HepG2 (cell line): Measurements from ENCODE around the gene ODAD4. TPM values are rescaled to one million over a fixed set of nuclear protein-coding genes. Genes with fewer than 3 reads are reported as not detected.

Source experiments
- ATF2 ChIP-seq: sonication (generic); formaldehyde crosslinking; IDR thresholded peaks from 2 replicates; pipeline ENCODE4 v1.4.0; 2020; ENCODE audit warnings: missing genetic modification reagents
- CCAR2 ChIP-seq: fragments of 200-400 bp; formaldehyde crosslinking; optimal IDR thresholded peaks from 2 replicates; pipeline ENCODE3; 2018; ENCODE audit warnings: low read depth, mild to moderate bottlenecking, low read length, moderate library complexity
- CREB3 ChIP-seq: sonication (generic); formaldehyde crosslinking; IDR thresholded peaks from 2 replicates; pipeline ENCODE4 v1.5.0; 2020; ENCODE audit warnings: missing genetic modification reagents
- DPF2 ChIP-seq: sonication (generic); formaldehyde crosslinking; IDR thresholded peaks from 2 replicates; pipeline ENCODE4 v1.4.0; 2020; ENCODE audit warnings: mild to moderate bottlenecking, low read depth, missing genetic modification reagents, borderline replicate concordance
- GABPB1 ChIP-seq: IDR thresholded peaks from 2 replicates; pipeline ENCODE4 v1.6.1; 2016; ENCODE audit warnings: mild to moderate bottlenecking, missing genetic modification reagents, moderate library complexity, missing compliant biosample characterization
- HOMEZ ChIP-seq: IDR thresholded peaks from 2 replicates; pipeline ENCODE4 v1.6.1; 2016; ENCODE audit warnings: low read depth
- KAT2B ChIP-seq: fragments of 150-350 bp; IDR thresholded peaks from 2 replicates; pipeline ENCODE4 v1.6.1; 2014; ENCODE audit warnings: low read depth, low read length, borderline replicate concordance
- NFATC3 ChIP-seq: sonication (generic); formaldehyde crosslinking; IDR thresholded peaks from 2 replicates; pipeline ENCODE4 v1.5.1; 2020; ENCODE audit warnings: mild to moderate bottlenecking, missing genetic modification reagents
- PCBP1 ChIP-seq: fragments of 200-400 bp; formaldehyde crosslinking; IDR thresholded peaks from 2 replicates; pipeline ENCODE4 v1.6.1; 2017; ENCODE audit warnings: mild to moderate bottlenecking, low read depth, low read length, borderline replicate concordance
- SAFB2 ChIP-seq: sonication (generic); formaldehyde crosslinking; IDR thresholded peaks from 2 replicates; pipeline ENCODE4 v1.5.1; 2020; ENCODE audit warnings: missing genetic modification reagents, low read depth, mild to moderate bottlenecking, borderline replicate concordance
- SP4 ChIP-seq: sonication (generic); formaldehyde crosslinking; IDR thresholded peaks from 2 replicates; pipeline ENCODE4 v1.8.1; 2023; ENCODE audit warnings: mild to moderate bottlenecking, missing genetic modification reagents
- TEAD3 ChIP-seq: optimal IDR thresholded peaks from 2 replicates; pipeline ENCODE3; 2016; ENCODE audit warnings: borderline replicate concordance
- THYN1 ChIP-seq: sonication (generic); formaldehyde crosslinking; IDR thresholded peaks from 2 replicates; pipeline ENCODE4 v1.8.1; 2023; ENCODE audit warnings: low read depth, mild to moderate bottlenecking, moderate library complexity, missing genetic modification reagents, borderline replicate concordance
- ZNF263 ChIP-seq: sonication (generic); formaldehyde crosslinking; IDR thresholded peaks from 2 replicates; pipeline ENCODE4 v1.4.0; 2020; ENCODE audit warnings: missing genetic modification reagents
- ZNF501 ChIP-seq: sonication (generic); formaldehyde crosslinking; IDR thresholded peaks from 2 replicates; pipeline ENCODE4 v1.5.1; 2020; ENCODE audit warnings: mild to moderate bottlenecking, moderate library complexity, missing genetic modification reagents
- ZNF567 ChIP-seq: sonication (generic); formaldehyde crosslinking; IDR thresholded peaks from 2 replicates; pipeline ENCODE4 v1.8.1; 2023; ENCODE audit warnings: mild to moderate bottlenecking, missing genetic modification reagents, borderline replicate concordance
- ZNF570 ChIP-seq: sonication (generic); formaldehyde crosslinking; IDR thresholded peaks from 2 replicates; pipeline ENCODE4 v1.4.0; 2020; ENCODE audit warnings: mild to moderate bottlenecking, missing genetic modification reagents, borderline replicate concordance
- ZNF660 ChIP-seq: sonication (generic); formaldehyde crosslinking; IDR thresholded peaks from 2 replicates; pipeline ENCODE4 v1.5.1; 2020; ENCODE audit warnings: mild to moderate bottlenecking, low read depth, missing genetic modification reagents, borderline replicate concordance
- ZNF687 ChIP-seq: sonication (generic); formaldehyde crosslinking; IDR thresholded peaks from 2 replicates; pipeline ENCODE4 v1.5.1; 2020; ENCODE audit warnings: mild to moderate bottlenecking, missing genetic modification reagents, moderate library complexity
- ZNF776 ChIP-seq: sonication (generic); formaldehyde crosslinking; IDR thresholded peaks from 2 replicates; pipeline ENCODE4 v1.4.0; 2020; ENCODE audit warnings: mild to moderate bottlenecking, missing genetic modification reagents
- ZNF83 ChIP-seq: sonication (generic); formaldehyde crosslinking; IDR thresholded peaks from 2 replicates; pipeline ENCODE4 v1.4.0; 2020; ENCODE audit warnings: missing genetic modification reagents, mild to moderate bottlenecking, borderline replicate concordance
- polyA plus RNA-seq, 8 experiments: library from polyadenylated mRNA; depleted of rRNA in 3 of 8; stranded (reverse) in 7 of 8; unstranded in 1 of 8; fragments of >200 nt; fragmentation: Illumina TruSeq in 4 of 8; extraction: Trizol in 4 of 8; gene quantifications; 2 replicates each; pipeline versions ENCODE4 v1.2.1 to v1.2.3, GENCODE V29; 2011 to 2016; ENCODE audit warnings: low read depth in 4 of 8, missing spikeins in 1 of 8, mixed read lengths in 1 of 8; ENCODE audit not compliant: insufficient read depth in 1 of 8
- total RNA-seq, 5 experiments: library from RNA; depleted of rRNA; stranded (reverse); fragments of >200 nt; fragmentation: Illumina TruSeq; extraction: Trizol; gene quantifications; 2 replicates each; pipeline ENCODE4 v1.2.3, GENCODE V29; 2016; ENCODE audit warnings: low read depth in 1 of 5

Gene ODAD4
- total and polyA plus RNA-seq, 2 of the 13 experiments (the other 11 are each of a cell fraction or from before 2014, with no cell fraction given) = 0.48 to 0.53 TPM

GRCh38 chr17:41930009-41930832, at the start of gene ODAD4 (continued):
- TF ChIP-seq ZNF687 (CRISPR knock-in tag) (peak; percentile 99), ZNF263 (CRISPR knock-in tag) (peak; percentile 88), ZNF570 (peak; percentile 77; the same call in 1 of the 2 replicates), ZNF660 (CRISPR knock-in tag) (0 out of 2 replicates have a peak, but pooled peaks have one; percentile 72), GABPB1 (peak; percentile 95), HOMEZ (peak; percentile 53; the same call in 1 of the 2 replicates), SAFB2 (CRISPR knock-in tag) (no peak), ZNF501 (peak; percentile 98), CCAR2 (no peak), DPF2 (peak; percentile 64; the same call in 1 of the 2 replicates), ZNF567 (CRISPR knock-in tag) (peak; percentile 99), ATF2 (CRISPR knock-in tag) (peak; percentile 88), ZNF83 (CRISPR knock-in tag) (0 out of 2 replicates have a peak, but pooled peaks have one; percentile 63), CREB3 (CRISPR knock-in tag) (peak; percentile 77; the same call in 1 of the 2 replicates), PCBP1 (no peak), KAT2B (no peak), TEAD3 (peak; percentile 75), NFATC3 (CRISPR knock-in tag) (peak; percentile 84; the same call in 1 of the 2 replicates), ZNF776 (CRISPR knock-in tag) (no peak), THYN1 (CRISPR knock-in tag) (no peak), SP4 (CRISPR knock-in tag) (peak; percentile 36; the same call in 1 of the 2 replicates)
